HTERT RPE-1 (cell line): ENCODE data around the gene NUDT16L1.

Source experiments
- in situ Hi-C: fragments of 300-500 bp; cut with MboI; formaldehyde crosslinking; loops from 4 replicates; pipeline ENCODE4 v1.14.3; 2020; ENCODE audit warnings: low sequenced_read_pairs

NUDT16L1 gene

GRCh38 chr16:4682084-4682591 is 11.2 kb upstream of the NUDT16L1 start:
- in situ Hi-C loops = no loop called here

- in situ Hi-C loops = no loop called here
These were observed 10.6 kb upstream of the NUDT16L1 start for GRCh38 chr16:4682616-4683254.

- in situ Hi-C loops = no loop called here
These were observed 9.9 kb upstream of the NUDT16L1 start for GRCh38 chr16:4683255-4684057.

GRCh38 chr16:4684058-4684715 is 9.2 kb upstream of the NUDT16L1 start:
- in situ Hi-C loops = no loop called here

GRCh38 chr16:4684763-4685162 is 8.6 kb upstream of the NUDT16L1 start:
- in situ Hi-C loops = no loop called here

GRCh38 chr16:4685292-4685691 is 8.1 kb upstream of the NUDT16L1 start:
- in situ Hi-C loops = no loop called here

GRCh38 chr16:4685776-4686496 is 7.4 kb upstream of the NUDT16L1 start:
- in situ Hi-C loops = no loop called here

- in situ Hi-C loops = no loop called here
These were observed 6.7 kb upstream of the NUDT16L1 start for GRCh38 chr16:4686497-4687210.

GRCh38 chr16:4687416-4687815 is 5.9 kb upstream of the NUDT16L1 start:
- in situ Hi-C loops = no loop called here

GRCh38 chr16:4687946-4688673 is 5.3 kb upstream of the NUDT16L1 start:
- in situ Hi-C loops = no loop called here

- in situ Hi-C loops = no loop called here
These were observed 4.7 kb upstream of the NUDT16L1 start for GRCh38 chr16:4688674-4689045.

GRCh38 chr16:4689091-4689671 is 4.2 kb upstream of the NUDT16L1 start:
- in situ Hi-C loops = no loop called here

- in situ Hi-C loops = no loop called here
These were observed 3.3 kb upstream of the NUDT16L1 start for GRCh38 chr16:4689864-4690704.

- in situ Hi-C loops = no loop called here
These were observed 2.3 kb upstream of the NUDT16L1 start for GRCh38 chr16:4690946-4691665.

GRCh38 chr16:4691666-4692412 is 1.5 kb upstream of the NUDT16L1 start:
- in situ Hi-C loops = no loop called here

- in situ Hi-C loops = no loop called here
These were observed 684 bp upstream of the NUDT16L1 start for GRCh38 chr16:4692460-4693295.
